HepG2 (cell line): ENCODE results near the gene SCYL1.

Experiments used
- EZH2 ChIP-seq: conservative IDR thresholded peaks from 2 replicates; pipeline ENCODE4 v1.6.1; 2012; ENCODE audit warnings: mild to moderate bottlenecking, low read depth, low read length, moderate library complexity
- NR2F1 ChIP-seq, 2 experiments: fragments of 450-650 bp in 1 of 2; formaldehyde crosslinking in 1 of 2; IDR thresholded peaks; 2 replicates each; pipeline versions ENCODE4 v1.5.0 to v1.6.1; 2016 to 2020; ENCODE audit warnings: mild to moderate bottlenecking in 1 of 2, missing compliant biosample characterization in 1 of 2, missing genetic modification reagents in 1 of 2, moderate library complexity in 1 of 2
- RBAK ChIP-seq: sonication (generic); formaldehyde crosslinking; IDR thresholded peaks from 2 replicates; pipeline ENCODE4 v1.5.1; 2020; ENCODE audit warnings: mild to moderate bottlenecking, missing genetic modification reagents
- SUZ12 ChIP-seq: fragments of 150-350 bp; IDR thresholded peaks from 2 replicates; pipeline ENCODE4 v1.6.1; 2014; ENCODE audit warnings: low read depth, low read length
- ZNF274 ChIP-seq: sonication (generic); formaldehyde crosslinking; IDR thresholded peaks from 2 replicates; pipeline ENCODE4 v1.5.1; 2020; ENCODE audit warnings: mild to moderate bottlenecking, missing genetic modification reagents
- ZNF292 ChIP-seq: sonication (generic); formaldehyde crosslinking; IDR thresholded peaks from 2 replicates; pipeline ENCODE4 v1.8.1; 2022; ENCODE audit warnings: mild to moderate bottlenecking, low read depth, missing genetic modification reagents, borderline replicate concordance
- TF ChIP-seq, protein P1 (sequence below), 2 experiments: sonication (generic) in 1 of 2; formaldehyde crosslinking in 1 of 2; IDR thresholded peaks; 2 replicates each; pipeline versions ENCODE4 v1.4.0 to v1.6.1; 2018 to 2020; ENCODE audit warnings: missing genetic modification reagents in 2 of 2, borderline replicate concordance in 1 of 2, low read depth in 1 of 2, mild to moderate bottlenecking in 1 of 2, missing biosample characterization in 1 of 2
- TF ChIP-seq, protein P2 (sequence below): sonication (generic); formaldehyde crosslinking; IDR thresholded peaks from 2 replicates; pipeline ENCODE4 v1.4.0; 2020; ENCODE audit warnings: missing genetic modification reagents

DNA sequence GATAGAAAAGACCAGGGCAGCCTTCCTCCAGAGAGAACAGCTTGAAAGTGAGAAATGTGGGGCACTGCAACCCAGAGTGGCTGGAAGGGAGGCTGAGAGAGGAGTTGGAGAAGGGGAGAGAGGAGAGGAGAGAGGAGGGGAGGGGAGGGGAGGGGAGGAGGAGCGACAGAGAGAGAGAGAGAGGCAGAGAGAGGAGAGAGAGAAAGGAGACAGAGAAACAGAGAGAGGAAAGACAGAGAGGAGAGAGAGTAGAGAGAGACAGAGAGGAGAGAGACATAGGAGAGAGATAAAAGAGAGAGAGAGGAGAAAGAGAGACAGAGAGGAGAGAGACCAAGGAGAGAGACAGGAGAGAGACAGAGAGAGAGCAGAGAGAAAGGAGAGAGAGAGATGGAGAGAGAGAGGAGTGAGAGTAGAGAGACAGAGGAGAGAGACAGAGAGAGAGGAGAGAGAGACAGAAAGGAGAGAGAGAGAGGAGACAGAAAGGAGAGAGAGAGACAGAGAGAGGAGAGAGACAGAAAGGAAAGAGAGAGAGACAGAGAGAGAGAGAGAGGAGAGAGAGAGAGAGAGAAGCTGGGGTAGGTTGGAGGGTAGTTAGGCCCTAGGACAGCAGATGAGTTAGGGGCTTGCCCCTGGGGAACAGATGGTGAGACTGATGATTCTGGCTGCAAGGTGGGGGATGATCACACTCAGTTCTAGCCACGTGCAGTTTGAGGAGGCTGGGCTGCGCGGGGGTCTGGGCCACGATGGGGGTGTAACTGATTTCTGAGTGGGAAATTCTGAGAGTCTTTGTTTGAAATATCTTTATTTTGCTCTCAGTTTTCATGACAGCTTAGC, 8.5 kb upstream of the SCYL1 start:
- TF ChIP-seq RBAK (CRISPR knock-in tag), result no peak
- TF ChIP-seq NR2F1 (CRISPR knock-in tag; IDR thresholded peaks at IDR 0.05), result no peak
- TF ChIP-seq EZH2, result no peak
- TF ChIP-seq ZNF292 (CRISPR knock-in tag), result no peak
- TF ChIP-seq ZNF274 (CRISPR knock-in tag), result no peak
- TF ChIP-seq, protein P1, sequence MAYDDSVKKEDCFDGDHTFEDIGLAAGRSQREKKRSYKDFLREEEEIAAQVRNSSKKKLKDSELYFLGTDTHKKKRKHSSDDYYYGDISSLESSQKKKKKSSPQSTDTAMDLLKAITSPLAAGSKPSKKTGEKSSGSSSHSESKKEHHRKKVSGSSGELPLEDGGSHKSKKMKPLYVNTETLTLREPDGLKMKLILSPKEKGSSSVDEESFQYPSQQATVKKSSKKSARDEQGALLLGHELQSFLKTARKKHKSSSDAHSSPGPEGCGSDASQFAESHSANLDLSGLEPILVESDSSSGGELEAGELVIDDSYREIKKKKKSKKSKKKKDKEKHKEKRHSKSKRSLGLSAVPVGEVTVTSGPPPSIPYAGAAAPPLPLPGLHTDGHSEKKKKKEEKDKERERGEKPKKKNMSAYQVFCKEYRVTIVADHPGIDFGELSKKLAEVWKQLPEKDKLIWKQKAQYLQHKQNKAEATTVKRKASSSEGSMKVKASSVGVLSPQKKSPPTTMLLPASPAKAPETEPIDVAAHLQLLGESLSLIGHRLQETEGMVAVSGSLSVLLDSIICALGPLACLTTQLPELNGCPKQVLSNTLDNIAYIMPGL (CRISPR knock-in tag; IDR thresholded peaks at IDR 0.05; ENCODE audit: borderline replicate concordance in 1 of 2, low read depth in 1 of 2), result no peak
- no peak for TF ChIP-seq SUZ12
- TF ChIP-seq, protein P2, sequence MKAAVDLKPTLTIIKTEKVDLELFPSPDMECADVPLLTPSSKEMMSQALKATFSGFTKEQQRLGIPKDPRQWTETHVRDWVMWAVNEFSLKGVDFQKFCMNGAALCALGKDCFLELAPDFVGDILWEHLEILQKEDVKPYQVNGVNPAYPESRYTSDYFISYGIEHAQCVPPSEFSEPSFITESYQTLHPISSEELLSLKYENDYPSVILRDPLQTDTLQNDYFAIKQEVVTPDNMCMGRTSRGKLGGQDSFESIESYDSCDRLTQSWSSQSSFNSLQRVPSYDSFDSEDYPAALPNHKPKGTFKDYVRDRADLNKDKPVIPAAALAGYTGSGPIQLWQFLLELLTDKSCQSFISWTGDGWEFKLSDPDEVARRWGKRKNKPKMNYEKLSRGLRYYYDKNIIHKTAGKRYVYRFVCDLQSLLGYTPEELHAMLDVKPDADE (CRISPR knock-in tag), result no peak
